T-helper 2 cell (primary cell): ENCODE measurements around the gene ANO4.

Experiments
- DNase-seq, 5 experiments: peaks; one replicate each; pipeline versions ENCODE4 v3.0.0 to v3.0.0-alpha.2; 2012 to 2022

The ANO4 gene

DNA sequence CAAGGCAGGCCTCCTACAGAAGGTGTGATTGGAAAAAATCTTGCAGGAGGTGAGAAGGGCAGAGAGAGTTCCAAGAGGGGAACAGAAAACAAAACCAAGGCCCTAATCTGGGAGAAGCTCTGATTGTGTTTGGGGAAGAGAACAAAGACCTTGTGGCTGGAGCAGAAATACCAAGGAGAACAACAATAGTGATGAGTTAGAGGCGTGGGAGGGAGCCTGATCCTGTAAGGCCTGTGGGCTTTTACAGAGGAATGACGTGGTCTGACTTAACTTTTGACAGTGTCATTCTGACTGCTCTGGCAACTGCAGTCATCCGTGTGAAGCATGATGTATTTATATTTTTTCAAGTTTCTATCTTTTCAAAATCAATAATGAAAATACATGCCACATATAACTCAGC, 200.6 kb downstream of the ANO4 start:
- no peak for DNase-seq

DNA sequence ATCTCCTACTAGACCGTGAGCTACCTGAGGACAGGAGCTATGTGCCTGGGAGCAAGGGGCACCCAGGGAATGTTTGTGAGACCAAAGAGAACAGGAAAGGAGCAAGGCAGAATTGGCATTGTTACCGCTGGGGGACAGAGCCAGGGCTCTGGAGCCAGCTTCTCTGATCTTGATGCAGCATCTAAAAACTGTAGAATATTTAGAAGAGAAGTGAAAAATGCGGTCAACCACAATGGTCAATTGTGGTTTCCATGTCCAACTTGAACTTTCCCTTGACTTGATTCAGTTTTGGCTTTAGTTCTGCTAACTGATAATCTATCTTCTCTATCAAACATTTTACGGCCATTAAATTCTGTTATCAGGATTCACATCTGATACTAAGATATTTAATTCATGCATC, 201.2 kb downstream of the ANO4 start:
- DNase-seq, result no peak

DNA sequence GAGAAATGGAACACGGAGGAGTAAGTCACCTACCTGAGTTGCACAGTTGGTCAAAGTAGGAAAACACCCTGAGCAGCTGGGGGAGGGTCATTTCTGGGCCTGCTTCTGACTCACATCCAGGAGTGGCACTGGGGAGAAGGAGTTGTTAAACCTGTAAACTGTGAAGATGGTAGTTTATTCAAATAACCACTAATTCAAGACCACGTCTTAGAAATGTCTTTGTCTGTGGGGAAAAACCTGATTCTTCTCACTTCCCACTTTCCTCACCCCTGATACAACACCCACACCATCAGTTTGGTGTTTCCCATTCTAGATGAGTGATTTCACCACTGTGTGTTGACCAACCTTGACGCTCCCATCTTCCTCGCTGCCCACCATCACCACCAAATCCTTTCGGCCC, 207.1 kb downstream of the ANO4 start:
- no peak for DNase-seq

DNA sequence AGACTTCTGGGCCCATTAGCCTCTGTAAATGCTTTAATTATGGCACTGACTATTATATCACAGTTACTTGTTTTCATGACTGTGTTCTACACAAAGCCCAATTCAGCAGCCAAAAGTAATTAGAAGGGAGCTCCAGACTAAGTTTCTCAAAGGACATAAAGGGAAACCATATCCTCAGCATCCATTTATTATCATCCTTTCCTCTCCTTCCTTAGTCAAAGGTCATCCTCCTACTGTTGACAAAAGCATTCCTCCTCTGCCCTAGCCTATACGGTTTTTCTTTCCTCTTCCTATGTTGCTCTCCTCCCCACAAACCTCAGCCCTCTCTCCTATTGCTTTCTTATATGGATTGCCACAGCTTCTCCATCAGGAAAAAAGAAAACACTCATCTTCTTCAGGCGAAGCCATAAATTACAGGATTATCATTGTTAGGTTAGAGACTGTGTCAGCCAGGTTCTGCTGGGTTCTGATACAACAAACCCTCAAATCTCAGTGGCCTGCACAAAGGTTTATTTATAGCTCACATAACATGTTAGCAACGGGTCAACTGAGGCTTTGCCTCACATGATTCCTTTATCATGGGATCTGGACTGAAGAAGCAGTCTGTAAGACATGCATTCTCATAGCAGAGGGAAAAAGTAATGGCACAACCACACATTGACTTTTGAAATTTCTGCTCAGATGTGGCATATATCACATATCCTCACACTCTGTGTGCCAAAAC, 208.3 kb downstream of the ANO4 start:
- no peak for DNase-seq

DNA sequence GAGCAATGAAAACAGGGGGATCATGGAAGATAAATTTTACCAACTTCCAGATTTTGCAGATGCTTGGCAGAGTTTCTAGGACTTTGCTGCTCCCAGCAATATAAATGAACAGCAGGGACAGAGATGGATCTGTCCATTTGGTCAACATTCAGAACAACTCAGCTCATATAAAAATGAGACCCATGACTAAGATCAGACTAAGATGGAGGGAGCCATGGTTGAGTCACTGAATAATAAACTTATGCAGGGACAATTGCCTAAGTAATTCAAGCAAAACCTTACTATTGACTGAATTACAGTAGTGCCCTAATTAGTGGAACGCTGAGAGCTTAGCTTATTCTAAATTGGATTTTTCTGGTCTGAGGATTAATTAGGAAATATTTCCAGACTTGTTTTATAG, 210.3 kb downstream of the ANO4 start:
- no peak for DNase-seq

DNA sequence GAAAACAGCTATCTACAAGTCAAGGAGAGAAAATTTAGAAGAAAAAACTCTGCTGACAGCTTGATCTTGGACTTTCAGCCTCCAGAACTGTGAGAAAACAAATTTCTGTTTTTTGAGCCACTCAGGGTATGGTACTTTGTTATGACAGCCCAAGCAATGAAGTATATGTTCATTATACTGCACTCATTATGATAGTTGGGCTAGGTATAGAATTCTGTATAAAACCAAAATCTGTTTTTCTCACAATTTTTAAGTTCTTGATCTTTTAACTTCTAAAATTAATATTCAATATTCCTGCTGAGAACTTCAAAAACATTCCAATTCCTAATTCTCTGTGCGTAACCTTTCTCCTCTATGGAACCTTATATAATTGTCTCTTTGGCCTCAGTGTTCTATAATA, 214.7 kb downstream of the ANO4 start:
- no peak for DNase-seq

DNA sequence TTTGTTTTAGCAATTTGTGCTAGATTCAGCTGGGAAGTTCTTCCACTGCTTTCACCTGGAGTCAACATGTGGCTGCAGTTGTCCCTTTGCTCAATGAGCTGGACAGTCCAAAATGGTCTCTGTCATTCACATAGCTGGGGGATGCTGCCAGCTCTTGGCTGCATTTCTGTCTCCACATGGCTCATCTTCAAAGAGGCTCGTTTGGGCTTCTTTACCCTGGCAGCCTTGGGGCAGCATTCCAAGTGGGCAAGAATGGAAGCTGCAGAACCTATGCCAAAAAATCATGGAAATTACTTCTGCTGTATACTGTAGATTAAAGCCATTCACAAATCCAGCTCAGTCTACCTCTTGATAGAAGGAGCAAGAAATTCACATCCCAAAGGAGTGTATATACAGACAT, 216.3 kb downstream of the ANO4 start:
- DNase-seq, result no peak

DNA sequence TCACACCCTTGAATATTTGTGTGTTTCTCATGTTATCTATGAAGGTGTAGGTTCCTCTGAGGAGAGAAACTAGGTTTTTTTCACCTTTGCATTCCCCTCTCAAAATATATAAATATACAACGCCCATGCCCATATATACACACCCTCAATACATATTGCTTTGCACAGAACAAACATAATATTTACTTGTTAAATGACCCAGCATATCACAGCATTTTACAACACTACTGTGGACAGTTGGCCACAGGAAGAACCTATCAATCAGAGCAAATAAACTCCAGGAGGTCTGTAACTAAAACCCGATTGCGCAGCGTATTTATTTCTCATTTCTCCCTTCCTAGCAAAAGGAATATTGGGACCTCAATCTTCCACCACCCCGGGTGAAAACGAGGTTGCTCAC, 219.4 kb downstream of the ANO4 start:
- no peak for DNase-seq

DNA sequence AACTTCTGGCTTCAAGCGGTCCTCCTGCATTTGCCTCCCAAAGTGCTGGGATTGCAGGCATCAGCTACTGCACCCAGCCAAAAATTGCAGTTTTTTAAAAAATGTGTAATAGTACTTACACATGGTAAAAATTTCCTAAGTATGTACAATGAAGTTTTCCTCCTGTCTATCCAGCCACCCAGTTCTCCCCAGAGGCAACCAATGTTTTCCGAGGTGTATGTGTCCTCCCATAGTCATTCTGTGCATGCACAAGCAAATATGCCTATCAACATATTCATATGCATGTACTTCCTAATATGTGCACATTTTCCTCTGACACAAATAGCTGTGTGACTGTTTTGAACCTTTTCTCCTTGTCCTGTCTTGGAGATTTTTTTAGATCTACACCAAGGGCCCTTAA, 220.5 kb downstream of the ANO4 start:
- DNase-seq, result no peak

DNA sequence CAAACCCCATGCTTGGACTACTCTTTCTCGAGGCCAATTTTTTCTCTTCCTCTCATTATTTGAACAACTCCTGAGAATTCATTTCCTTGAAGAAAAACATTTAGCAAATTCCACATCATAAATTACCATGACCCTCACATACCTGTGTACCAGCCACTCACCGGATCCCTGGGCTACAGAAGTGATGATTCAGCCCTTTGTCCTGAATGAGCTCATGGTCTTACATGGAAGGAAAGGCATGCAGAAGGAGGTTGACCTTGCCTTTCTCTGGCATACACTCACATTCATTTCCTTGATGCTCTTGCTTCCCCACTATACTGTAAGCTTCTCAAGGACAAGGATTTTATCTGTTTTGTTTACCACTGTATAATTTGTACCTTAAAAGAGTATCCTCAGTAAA, 224.0 kb downstream of the ANO4 start:
- DNase-seq, result no peak

DNA sequence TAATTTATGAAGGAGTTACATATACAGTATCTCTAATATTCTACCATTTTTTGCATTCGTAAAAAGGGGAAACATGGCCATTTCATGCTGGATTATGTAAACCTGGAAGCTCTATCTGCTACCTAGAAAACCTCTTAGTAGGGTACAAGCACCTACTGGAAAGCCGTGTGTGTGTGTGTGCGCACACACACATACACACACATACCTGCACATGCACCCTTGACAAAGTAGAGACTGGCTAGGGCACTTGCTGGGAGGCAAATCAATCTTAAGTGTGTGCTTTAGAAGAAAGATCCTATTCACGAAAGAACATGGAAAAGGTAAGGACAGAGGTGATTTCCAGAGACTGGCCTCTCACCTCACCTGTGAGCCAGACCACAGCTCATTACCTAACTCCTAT, 224.6 kb downstream of the ANO4 start:
- no peak for DNase-seq

DNA sequence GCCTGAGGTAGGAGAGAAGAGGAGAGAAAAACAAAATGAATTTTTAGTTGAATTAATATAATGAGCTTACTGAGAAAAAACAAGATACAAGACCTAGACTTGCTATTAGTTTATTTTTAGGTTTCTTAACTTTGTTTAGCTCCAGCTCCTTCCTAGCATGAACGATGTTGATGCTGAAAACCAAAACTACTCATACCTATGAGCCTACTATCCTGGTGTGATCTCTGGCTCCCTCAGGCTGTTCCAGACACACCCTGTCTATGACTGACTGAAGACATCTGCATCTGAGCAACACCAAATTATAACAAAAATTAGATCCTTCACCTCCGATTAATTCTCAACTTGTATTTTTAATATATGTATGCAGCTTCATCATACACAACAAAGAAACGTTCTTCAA, 225.1 kb downstream of the ANO4 start:
- no peak for DNase-seq

DNA sequence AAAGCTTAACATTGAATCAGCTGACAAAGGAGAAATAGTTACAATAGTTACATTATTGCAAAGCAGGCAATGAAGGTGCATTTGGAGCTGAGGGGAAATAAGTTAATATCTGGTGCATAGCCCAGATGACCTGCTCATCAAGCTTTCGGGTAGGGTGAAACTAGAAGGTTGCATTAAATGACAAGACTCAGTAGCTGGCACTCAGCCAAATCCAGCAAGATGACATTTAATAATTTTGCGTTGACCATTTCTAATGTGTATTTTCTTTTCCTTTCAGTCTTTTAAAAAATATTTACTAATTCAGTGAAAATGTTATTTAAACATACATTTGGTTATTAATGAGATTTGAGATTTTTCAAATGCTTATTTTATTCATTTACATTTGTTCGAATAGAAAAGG, 226.9 kb downstream of the ANO4 start:
- no peak for DNase-seq

DNA sequence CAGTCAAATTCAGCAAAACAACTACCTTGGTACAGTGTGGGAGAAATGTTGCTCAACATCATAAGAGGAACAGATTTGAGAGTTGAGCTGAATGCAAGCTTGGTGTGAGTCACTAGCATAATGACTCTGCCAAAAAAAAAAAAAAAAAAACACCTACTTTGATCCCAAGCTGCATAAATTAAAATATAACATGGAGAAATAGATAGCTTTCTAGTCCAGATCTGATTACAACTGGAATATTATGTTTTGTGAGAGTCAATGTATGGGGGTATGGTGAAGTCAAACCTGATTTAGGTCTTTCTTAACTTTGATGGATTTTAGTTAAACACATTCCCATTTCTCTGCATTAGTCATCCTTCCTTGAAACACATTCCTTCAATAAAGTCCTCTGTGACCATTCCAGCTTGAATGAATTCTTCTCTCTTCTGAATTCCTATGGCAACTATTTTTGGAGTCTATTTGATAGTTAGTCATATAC, 227.4 kb downstream of the ANO4 start:
- no peak for DNase-seq

DNA sequence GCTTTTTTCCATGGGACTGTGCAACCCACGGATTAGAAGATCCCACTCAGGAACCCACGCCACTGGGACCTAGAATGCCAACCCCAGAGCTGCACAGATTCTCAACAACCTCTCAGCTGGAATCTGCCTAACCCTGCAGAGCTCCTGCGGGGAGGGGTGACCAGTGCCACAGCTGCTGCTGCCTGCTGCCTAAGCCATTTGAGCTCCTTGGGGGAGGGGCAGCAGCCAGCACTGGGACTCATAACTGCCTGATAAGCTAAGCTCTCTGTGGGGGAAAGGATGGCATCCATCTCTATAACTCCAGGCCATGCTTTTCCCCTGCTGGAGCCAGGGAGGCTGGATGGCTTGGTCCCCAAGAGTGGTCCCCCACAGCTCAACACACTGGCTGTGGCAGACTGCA, 232.6 kb downstream of the ANO4 start:
- no peak for DNase-seq

DNA sequence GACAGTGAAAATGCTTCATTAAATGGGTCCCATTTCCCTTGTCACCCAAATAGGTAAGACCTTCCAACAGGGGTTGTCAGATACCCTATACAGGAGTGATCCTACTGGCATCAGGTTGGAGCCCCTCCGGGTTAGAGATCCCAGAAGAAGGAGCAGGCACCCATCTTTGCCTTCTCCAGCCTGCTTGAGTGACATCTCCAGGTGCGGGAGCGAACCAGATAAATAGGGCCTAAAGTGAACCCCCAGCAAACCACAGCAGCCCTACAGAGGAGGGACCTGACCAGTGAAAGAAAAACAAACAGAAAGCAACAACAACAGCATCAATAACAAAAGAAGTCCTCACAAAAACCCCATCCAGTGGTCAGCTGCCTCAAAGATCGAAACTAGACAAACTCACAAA, 233.2 kb downstream of the ANO4 start:
- DNase-seq, result no peak

DNA sequence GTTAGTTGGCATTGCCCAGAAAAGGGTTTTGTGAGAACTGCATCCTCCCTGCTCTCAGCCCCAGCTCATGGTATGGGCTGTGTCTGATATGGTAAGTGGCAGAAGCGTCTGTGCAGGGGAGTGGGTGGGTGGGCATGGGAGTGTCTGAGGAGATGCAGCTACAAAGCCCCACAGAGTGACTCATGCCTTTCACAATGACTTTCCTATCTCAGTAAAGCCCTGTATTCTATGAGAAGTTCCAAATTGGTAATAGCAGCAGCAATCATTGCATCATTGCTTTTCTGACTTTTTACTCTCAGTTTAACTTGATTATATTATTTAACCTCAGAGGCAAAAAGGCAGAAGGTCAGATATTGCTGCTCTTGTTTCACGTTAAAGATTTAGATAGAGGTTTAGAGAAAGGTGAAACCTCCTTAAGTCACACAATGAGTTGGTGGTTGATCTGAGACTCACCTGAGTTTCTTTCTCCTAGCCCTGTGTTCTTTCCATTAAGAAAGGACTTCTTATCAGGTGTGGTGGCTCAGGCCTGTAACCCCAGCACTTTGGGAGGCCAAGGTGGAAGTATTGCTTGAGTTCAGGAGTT, 243.8 kb downstream of the ANO4 start:
- peak in 1 of 5 experiments; percentile 9 for DNase-seq

DNA sequence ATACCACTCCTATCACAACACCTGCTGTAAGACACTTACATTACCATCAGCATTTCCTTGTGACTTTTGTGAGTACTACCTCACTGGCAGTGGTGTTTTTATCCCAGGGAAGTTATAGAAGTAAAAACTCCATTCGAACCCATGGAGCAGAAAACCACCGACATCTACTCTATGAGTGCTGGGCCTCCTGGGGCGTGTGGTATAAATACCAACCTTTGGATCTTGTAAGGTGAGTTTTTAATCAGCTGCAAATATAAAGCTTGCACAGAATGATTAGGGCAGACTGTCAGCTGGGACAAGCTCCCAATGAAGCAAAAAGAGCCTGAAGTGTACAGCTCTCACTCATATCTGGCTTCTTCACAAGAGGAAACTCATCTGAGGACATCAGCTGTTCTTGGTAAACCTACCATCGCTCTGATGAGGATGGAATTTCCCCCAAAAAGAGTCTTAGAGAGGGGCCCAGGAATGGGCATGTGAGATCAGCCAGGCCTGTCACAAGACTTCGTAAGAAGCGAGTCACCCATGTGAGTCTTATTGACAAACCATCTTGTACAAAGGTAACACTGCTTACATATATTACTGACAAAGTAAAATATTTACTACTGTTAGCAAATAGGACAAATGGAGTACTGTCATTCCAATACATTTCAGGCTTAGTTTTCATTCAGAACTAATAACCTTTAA, 245.4 kb downstream of the ANO4 start:
- DNase-seq, result no peak

DNA sequence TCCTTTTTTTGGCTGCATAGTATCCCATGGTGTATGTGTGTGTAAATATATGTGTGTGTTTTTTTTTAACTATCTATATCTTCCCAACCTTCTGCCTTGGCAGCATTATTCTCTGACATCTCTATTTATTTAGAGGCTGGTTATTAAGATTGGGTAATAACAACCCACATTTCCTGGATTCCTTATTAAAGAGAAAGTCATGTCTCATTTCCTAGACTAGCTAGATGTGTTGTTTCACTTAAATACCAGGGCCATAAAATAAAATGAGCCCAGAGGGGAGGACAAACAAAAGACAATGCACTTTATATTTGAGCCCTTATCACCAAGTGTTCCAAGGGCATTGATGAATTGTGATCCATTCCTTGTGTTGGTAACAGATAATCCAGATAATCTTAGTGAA, 246.4 kb downstream of the ANO4 start:
- DNase-seq, result no peak

DNA sequence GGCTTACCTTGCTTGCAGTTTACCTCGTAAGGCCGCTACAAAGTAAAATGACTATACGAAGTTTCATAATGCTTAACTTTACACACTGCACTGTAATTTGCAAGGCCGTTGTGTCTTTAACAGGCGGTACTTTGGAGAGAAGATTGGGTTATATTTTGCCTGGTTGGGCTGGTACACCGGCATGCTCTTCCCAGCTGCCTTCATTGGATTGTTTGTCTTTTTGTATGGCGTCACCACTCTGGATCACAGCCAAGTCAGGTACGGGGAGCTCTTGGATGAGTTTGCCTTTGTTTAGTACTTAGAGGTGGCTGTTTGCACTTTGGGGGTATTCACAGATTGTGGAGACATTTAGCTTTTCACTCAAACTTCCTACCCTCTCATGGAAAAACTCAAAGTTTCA, 247.6 kb downstream of the ANO4 start:
- DNase-seq, result no peak

DNA sequence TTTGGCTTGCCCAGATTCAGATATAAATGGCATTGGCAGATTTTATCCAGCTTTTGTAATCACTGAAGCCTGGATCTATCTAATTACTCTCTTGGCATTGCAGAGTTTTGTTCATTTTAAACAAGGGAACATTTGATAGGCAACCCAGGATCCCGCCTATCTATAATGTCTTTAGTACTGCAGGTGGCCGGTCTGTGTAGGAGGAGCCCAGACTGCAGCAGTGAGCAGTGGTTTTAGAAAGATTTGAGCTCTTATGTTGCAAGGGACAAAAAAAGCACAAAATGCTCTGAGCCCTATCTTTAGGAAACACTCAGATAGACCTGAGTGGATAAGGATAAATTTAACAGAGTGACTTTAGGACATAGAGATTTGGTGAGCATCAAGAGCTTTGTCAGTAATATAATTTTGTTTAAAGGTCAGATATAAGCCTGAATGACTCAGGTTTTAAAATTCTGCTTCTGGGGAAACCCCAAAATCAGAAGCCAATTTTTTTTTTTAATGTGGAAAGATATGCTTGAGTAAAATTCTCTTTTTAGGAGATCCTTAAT, 250.0 kb downstream of the ANO4 start:
- DNase-seq, result no peak

DNA sequence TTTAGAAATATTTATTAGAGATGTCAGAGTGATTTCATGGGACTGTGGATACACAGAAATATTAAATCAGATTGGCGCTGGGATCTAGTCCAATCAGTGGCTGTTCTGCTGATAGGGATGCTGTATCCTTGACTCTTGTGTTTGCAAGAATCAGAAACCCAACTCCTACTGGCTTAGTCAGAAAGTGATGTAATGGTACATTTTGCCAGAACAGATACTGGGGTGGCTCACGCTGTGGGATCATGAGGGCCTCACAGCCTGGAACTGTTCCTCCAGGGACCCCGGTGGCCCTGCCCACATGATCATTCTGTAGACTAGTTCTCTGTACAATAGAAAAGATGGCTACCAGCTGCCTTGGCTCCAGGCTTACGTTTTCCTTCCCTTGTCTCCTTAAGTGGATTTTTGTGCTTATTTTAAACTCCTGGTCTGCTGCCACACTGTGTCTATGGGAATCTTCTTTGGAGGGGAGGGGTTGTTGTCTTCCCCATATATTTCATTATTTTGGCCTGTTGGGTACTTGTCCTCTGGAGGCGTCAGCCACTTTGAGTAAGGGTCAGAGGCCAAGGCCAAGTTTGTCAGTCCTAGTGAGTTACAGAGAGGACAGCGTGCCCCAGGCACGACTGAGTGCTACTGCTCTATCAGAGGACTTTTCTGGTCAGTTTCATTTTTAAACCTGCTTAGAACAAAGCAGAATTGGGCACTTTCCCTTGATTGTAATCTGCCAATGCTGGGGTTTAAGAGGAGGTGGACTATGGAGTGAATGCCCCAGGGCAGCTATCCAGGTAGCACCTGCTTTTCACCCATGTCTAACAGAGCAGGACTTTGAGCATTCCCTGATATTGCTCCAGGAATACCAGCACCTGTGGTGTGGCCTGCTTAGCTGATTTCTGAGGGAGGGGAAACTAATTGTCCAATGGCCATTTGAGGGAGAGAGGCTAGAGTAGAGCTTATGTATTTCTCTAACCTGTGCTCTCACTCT, 251.2 kb downstream of the ANO4 start:
- no peak for DNase-seq

DNA sequence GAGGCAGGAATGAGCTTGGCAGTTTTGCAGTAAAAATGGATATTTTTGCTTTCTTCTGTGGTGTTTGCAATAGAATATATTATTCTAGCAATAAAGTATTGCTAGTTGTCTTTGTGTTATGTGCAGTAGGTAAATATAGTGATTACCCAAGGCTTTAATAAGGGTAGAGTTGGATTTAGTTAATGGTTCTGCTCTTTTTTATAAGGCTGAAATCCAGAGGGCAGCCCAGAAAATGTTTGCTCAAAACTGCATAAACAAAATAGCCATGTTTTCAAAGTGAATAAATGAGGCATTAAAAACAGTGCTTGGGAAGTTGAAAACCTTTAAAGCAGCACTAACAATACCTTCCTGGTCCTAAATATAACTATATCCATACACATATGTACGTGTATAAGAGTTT, 253.1 kb downstream of the ANO4 start:
- DNase-seq, result no peak
